Measurements from ENCODE around the gene MRPL18. TPM values are rescaled to one million over a fixed set of nuclear protein-coding genes. Genes with fewer than 3 reads are reported as not detected.

Gene MRPL18
- total RNA-seq, 1 donor from 2014 or later: 45.4 TPM

GRCh38 chr6:159826968-159827647, 36.8 kb downstream of the MRPL18 start:
- Mint-ChIP-seq H3K9me3 (ENCODE audit: unreplicated experiment) (peaks cover 10% of the 10 kb centered on the region), H3K4me1 (ENCODE audit: low read depth, unreplicated experiment) (peaks cover 2% of the 10 kb centered on the region)
- TF ChIP-seq CTCF (IDR thresholded peaks at IDR 0.05; ENCODE audit: partially characterized antibody, unreplicated experiment): no peak

GRCh38 chr6:159828074-159828473, 37.8 kb downstream of the MRPL18 start:
- Mint-ChIP-seq H3K27ac (ENCODE audit: unreplicated experiment) (no peak overlapping the region), H3K27me3 (ENCODE audit: unreplicated experiment) (no peaks in the 10 kb centered on the region), H3K4me1 (ENCODE audit: low read depth, unreplicated experiment) (peaks cover 2% of the 10 kb centered on the region), H3K4me3 (ENCODE audit: unreplicated experiment) (no peak overlapping the region), H3K9me3 (ENCODE audit: unreplicated experiment) (peaks cover 10% of the 10 kb centered on the region), H3K36me3 (ENCODE audit: unreplicated experiment) (no peaks in the 10 kb centered on the region)
- TF ChIP-seq CTCF (IDR thresholded peaks at IDR 0.05; ENCODE audit: partially characterized antibody, unreplicated experiment): no peak
- DNase-seq: no peak

More at GRCh38 chr6:159826968-159827647, 36.8 kb downstream of the MRPL18 start:
- H3K27ac Mint-ChIP-seq (ENCODE audit: unreplicated experiment): no peak overlapping the region
- DNase-seq: peak; percentile 34
- no peaks in the 10 kb centered on the region for H3K27me3 Mint-ChIP-seq (ENCODE audit: unreplicated experiment)
- H3K4me3 Mint-ChIP-seq (ENCODE audit: unreplicated experiment): no peak overlapping the region
- no peaks in the 10 kb centered on the region for H3K36me3 Mint-ChIP-seq (ENCODE audit: unreplicated experiment)

GRCh38 chr6:159829526-159829925, 39.3 kb downstream of the MRPL18 start:
- Mint-ChIP-seq H3K4me1 (ENCODE audit: low read depth, unreplicated experiment) (peaks cover 2% of the 10 kb centered on the region), H3K9me3 (ENCODE audit: unreplicated experiment) (peaks cover 8% of the 10 kb centered on the region), H3K4me3 (ENCODE audit: unreplicated experiment) (no peak overlapping the region), H3K27me3 (ENCODE audit: unreplicated experiment) (no peaks in the 10 kb centered on the region), H3K27ac (ENCODE audit: unreplicated experiment) (no peak overlapping the region), H3K36me3 (ENCODE audit: unreplicated experiment) (no peaks in the 10 kb centered on the region)
- no peak for TF ChIP-seq CTCF (IDR thresholded peaks at IDR 0.05; ENCODE audit: partially characterized antibody, unreplicated experiment)
- DNase-seq: no peak

- H3K9me3 Mint-ChIP-seq (ENCODE audit: unreplicated experiment): peaks cover 8% of the 10 kb centered on the region
- no peaks in the 10 kb centered on the region for H3K36me3 Mint-ChIP-seq (ENCODE audit: unreplicated experiment)
- no peak overlapping the region for H3K4me3 Mint-ChIP-seq (ENCODE audit: unreplicated experiment)
- H3K27ac Mint-ChIP-seq (ENCODE audit: unreplicated experiment): no peak overlapping the region
- peaks cover 2% of the 10 kb centered on the region for H3K4me1 Mint-ChIP-seq (ENCODE audit: low read depth, unreplicated experiment)
- no peak for TF ChIP-seq CTCF (IDR thresholded peaks at IDR 0.05; ENCODE audit: partially characterized antibody, unreplicated experiment)
- DNase-seq: no peak
- no peaks in the 10 kb centered on the region for H3K27me3 Mint-ChIP-seq (ENCODE audit: unreplicated experiment)
Observed at GRCh38 chr6:159830501-159831372, 40.5 kb downstream of the MRPL18 start.

GRCh38 chr6:159831373-159831679, 41.1 kb downstream of the MRPL18 start:
- Mint-ChIP-seq H3K9me3 (ENCODE audit: unreplicated experiment) (peaks cover 8% of the 10 kb centered on the region), H3K36me3 (ENCODE audit: unreplicated experiment) (no peaks in the 10 kb centered on the region), H3K4me1 (ENCODE audit: low read depth, unreplicated experiment) (peaks cover 2% of the 10 kb centered on the region), H3K27ac (ENCODE audit: unreplicated experiment) (no peak overlapping the region), H3K27me3 (ENCODE audit: unreplicated experiment) (no peaks in the 10 kb centered on the region), H3K4me3 (ENCODE audit: unreplicated experiment) (no peak overlapping the region)
- no peak for DNase-seq
- no peak for TF ChIP-seq CTCF (IDR thresholded peaks at IDR 0.05; ENCODE audit: partially characterized antibody, unreplicated experiment)
